ENCODE measurements around the gene DUSP22.

The DUSP22 gene

DNA sequence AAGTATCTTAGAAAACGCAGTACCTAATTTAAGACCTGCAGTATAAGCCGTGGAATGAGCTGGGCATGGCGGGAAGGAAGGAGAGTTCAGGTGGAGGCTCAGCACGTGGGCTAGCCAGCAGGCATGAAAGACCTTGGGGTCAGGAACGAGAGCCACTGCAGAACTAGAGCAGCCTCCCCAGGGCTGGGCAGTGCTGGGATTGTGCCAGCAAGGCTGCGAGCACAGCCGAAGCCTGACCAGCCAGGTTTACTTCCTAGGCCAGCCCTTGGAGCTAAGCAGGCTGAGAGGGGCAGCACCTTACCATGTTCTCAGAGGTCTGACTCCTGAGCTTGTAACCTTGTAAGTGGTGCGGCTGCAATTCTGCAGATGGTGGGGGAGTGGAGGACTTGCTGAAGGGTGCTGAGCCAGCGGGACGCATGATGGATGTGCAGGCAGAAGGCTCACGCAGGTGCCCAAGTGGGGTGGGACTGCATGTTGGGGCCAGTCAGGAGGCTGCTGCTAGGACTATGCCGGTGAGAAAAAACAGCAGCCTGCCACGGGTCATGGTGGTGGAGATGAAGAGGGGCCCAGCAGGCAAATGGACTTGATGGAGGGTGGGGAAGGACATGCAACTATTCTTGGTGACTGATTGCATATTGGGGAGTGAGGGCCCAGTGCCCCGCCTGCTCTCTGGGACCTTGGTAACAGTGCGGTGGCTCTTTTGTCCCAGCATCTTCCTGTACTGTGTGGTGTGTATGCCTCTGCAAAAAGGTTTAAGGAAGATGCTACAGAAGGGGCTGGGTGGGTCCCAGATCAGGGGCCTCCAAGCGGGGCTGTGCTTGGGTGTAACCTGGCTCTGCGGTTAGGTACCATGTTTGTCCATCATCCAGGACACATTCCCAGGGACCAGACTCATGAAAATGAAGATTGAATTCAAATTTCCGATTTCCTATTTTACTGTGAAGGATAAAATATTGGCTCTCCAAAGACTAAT lies 61.6 kb downstream of the DUSP22 start:
- DNase-seq: no peak
- in situ Hi-C loops (cut with HindIII; ENCODE audit: low pct_ligation_motif_present, low pct_unique_long_range_greater_than_20kb, low sequenced_read_pairs): no loop called here

DNA sequence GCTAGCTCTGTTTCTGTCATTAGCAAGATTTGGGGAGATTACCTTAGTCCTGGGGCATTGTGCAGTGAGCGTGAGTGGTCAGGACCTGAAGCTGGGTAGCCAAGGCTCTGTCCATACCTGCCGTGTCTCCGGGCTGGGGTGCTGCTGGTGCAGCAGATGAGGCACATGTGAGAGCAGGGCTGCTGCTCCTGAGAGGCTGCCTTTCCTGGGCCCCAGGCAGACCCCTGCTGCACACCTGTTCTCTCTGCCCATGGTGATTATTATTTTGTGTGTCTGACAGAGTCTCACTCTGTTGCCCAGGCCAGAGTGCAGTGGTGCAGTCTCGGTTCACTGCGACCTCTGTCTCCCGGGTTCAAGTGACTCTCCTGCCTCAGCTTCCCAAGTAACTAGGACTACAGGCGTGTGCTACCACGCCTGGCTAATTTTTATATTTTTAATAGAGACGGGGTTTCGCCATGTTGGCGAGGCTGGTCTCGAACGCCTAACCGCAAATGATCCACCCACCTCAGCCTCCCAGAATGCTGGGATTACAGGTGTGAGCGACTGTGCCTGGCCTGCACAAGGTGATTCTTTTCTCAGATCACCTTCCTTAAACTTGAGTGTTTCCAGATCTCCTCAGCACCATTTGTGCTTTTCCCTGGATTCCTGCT lies 62.5 kb downstream of the DUSP22 start:
- no peak for DNase-seq
- in situ Hi-C loops (cut with HindIII; ENCODE audit: low pct_ligation_motif_present, low pct_unique_long_range_greater_than_20kb, low sequenced_read_pairs): no loop called here

DNA sequence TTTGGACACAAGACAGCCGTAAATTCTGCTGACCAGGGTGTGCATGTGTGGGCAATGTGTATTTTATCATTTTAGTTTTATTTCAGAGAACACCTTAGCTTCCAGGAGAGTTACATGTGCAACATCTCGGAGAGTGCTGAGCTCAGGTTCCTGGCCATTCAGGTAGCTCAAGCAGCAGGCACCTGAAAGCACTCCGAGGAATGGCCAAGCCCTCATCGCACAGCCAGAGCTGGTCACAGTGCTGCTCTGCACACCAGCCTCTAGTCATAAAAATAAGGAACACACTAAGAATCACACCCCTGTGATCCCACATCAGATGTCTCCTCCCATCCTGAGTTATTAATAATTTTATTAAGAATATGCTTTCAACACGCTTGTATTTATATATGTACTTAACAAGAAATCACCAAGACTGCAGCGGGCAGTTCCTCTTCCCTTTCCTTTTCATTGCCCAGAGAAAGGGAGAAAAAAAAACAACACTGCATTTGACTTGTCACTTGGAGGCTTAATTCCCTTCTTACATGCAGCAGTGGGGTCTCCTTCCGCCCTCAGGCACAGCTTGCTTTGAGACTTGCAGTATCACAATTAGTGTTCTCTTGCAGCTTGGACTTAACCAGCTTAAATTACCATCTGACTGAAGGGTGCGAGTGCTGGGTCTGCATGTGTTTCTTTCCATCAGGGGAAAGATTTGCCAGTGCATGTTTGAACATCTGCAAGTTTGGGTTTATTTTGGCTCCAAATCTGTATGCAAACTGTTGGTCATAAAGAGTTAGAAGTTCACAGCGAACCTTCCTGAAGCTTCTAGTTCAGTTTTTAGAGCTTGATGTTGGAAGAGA lies 63.3 kb downstream of the DUSP22 start:
- in situ Hi-C loops (cut with HindIII; ENCODE audit: low pct_ligation_motif_present, low pct_unique_long_range_greater_than_20kb, low sequenced_read_pairs): no loop called here
- no peak for DNase-seq

DNA sequence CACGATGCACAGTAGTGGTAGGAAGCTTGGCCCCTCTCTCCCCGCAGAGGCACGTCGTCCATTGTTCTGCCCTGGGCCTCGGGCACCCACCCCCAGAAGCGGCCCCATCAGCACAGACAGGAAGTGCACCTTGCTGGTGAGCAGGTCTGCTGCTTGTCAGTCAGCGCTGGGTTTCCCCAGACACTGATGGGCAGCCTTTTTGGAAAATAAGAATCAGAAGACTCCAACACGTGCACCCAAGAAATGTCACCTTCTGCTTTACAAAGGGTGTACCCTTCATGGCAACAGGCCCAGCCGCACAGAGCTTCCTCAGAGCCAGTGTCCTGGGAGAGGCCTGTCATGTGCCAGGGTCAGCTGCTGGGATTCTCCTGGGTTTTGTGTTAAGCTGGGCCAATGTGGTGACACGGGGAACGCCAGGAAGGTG lies 64.6 kb downstream of the DUSP22 start:
- no peak for DNase-seq
- in situ Hi-C loops (cut with HindIII; ENCODE audit: low pct_ligation_motif_present, low pct_unique_long_range_greater_than_20kb, low sequenced_read_pairs): no loop called here

DNA sequence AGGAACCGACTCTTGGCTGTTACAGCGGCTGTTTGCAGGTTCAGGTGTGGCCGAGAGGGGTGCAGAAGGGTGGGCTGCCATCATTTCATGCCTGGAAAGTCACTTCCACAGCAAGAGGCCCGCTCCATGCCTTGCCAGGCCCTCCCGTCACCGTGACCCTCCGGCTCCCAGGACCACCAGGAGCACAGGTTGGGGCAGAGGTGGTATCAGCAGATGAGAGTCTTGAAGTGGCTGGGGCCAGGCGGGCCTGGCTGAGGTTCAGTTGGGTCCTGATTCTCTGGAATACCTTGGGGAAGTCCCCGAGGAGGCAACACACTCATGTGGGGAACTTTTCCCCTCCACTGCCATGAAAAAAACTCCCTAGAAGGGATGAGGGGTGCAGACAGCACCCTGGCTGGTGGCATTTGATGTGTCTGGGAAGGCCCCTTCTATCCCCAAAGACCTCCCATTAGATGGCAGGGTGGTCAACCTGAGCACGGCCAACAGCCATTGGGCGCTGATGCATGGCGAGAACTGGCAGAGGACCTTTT lies 65.0 kb downstream of the DUSP22 start:
- in situ Hi-C loops (cut with HindIII; ENCODE audit: low pct_ligation_motif_present, low pct_unique_long_range_greater_than_20kb, low sequenced_read_pairs): no loop called here
- no peak for DNase-seq

DNA sequence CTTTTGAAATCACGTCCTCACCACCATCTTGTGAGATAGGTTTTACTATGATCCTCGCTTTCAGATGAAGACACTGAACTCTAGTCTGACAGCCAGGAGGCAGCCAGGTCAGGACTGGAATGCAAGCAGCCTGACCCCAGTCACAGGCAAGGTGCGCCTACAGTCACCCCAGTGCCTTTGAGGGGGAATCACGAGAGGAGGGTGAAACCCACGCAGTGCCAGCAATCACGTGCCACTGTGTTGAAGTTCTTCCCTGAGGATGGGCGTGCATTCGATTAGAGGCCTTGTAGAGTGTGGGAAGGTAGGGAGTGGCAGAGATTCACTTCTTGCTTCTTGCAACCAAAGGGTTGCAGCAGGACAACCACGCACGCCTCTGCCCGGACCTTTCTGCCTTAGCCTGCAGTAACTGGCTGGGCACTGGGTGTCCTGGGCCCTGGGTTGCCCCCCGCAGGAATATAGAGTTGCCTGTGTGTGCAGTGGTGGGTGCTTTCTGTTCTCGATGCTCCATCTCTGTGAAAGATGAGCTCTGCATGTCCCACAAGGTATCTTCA lies 65.6 kb downstream of the DUSP22 start:
- in situ Hi-C loops (cut with HindIII; ENCODE audit: low pct_ligation_motif_present, low pct_unique_long_range_greater_than_20kb, low sequenced_read_pairs): no loop called here
- no peak for DNase-seq

- no peak for DNase-seq
- in situ Hi-C loops (cut with HindIII; ENCODE audit: low pct_ligation_motif_present, low pct_unique_long_range_greater_than_20kb, low sequenced_read_pairs): no loop called here
Observed at GRCh38 chr6:358432-358831, 66.1 kb downstream of the DUSP22 start.

DNA sequence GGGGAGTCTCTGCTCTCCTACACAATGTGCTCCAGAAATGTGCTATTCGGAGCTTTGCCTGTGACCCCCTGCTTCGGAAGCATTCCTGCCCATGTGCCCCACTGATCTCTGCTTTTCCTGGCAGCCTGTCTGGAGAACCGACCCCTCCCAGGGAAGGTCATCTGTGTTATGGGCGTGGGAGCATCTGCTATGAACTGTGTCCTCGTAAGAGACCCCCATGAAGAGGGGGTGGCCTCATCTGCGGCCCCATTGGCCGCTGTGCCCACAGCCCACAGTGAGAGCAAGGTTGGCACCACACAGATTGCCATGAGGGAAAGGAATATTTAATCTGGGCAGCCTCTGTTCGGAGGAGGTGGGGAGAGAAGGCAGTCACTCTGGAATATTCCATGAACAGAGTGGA lies 66.6 kb downstream of the DUSP22 start:
- in situ Hi-C loops (cut with HindIII; ENCODE audit: low pct_ligation_motif_present, low pct_unique_long_range_greater_than_20kb, low sequenced_read_pairs): no loop called here
- no peak for DNase-seq

DNA sequence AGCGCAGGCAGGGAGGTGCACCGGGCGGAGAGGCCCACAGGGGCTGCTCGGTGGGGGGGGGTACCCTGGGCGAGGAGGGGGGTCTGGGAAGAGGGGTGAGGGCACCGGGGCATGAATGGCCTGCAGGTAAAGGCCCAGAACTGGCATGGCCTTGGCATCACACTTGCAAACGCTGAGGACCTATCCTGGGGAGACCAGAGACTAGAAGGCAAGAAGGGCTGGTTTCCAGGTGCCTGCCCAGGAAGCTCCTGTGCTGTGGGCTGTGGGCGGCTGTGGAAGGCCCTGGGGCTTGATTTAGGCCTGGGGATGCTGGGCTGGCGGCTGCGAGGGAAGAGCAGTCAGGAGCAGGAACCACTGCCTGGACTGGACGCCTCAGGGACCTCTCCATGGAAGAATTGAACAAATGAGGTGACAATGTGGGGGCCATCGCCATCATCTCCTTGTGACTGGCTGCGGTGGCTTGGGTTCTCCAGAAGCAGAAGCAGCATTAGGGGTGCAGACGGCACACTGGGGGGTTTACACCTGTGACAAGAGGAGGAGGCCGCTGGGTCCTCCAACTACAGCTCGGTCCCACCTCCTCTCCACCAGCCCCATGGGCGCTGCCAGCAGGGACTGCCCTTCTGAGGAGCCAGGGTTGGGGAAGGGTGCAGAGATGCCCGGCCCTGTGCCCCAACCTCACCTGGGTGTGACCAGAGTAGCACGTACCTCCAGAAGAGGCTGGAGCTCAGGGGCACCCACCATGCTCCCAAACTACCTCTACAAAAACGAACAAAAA lies 67.2 kb downstream of the DUSP22 start:
- in situ Hi-C loops (cut with HindIII; ENCODE audit: low pct_ligation_motif_present, low pct_unique_long_range_greater_than_20kb, low sequenced_read_pairs): no loop called here

DNA sequence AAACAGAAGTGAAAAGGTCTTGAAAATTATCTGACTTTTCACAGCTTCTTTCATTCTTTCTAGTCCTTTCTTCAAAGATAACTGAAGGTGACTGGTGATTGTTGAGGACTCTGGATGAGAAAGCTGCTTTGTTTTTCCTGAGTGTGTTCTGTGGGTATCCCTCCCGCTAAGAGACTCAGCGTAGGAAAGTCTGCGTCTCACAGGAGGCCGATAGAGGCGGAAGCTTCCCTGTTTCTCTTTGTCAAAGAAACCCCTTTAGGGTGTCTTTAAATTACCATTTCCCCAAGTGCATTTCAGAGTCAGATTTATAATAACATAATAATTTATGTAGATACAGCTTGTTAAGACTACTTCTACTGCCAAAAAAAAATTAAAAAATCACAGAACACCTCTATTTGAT lies 68.1 kb downstream of the DUSP22 start:
- no peak for DNase-seq
- in situ Hi-C loops (cut with HindIII; ENCODE audit: low pct_ligation_motif_present, low pct_unique_long_range_greater_than_20kb, low sequenced_read_pairs): no loop called here

More for the DNA sequence above, 67.2 kb downstream of the DUSP22 start:
- no peak for DNase-seq

GRCh38 chr6:360764-361373 lies 68.6 kb downstream of the DUSP22 start:
- in situ Hi-C loops (cut with HindIII; ENCODE audit: low pct_ligation_motif_present, low pct_unique_long_range_greater_than_20kb, low sequenced_read_pairs): no loop called here
- no peak for DNase-seq

GRCh38 chr6:361411-362132 lies 69.3 kb downstream of the DUSP22 start:
- in situ Hi-C loops (cut with HindIII; ENCODE audit: low pct_ligation_motif_present, low pct_unique_long_range_greater_than_20kb, low sequenced_read_pairs): no loop called here
- no peak for DNase-seq

GRCh38 chr6:362231-362923 lies 70.1 kb downstream of the DUSP22 start:
- DNase-seq: no peak
- in situ Hi-C loops (cut with HindIII; ENCODE audit: low pct_ligation_motif_present, low pct_unique_long_range_greater_than_20kb, low sequenced_read_pairs): no loop called here

GRCh38 chr6:362924-363249 lies 70.6 kb downstream of the DUSP22 start:
- in situ Hi-C loops (cut with HindIII; ENCODE audit: low pct_ligation_motif_present, low pct_unique_long_range_greater_than_20kb, low sequenced_read_pairs): no loop called here
- no peak for DNase-seq

- in situ Hi-C loops (cut with HindIII; ENCODE audit: low pct_ligation_motif_present, low pct_unique_long_range_greater_than_20kb, low sequenced_read_pairs): no loop called here
- no peak for DNase-seq
Observed at GRCh38 chr6:363291-363690, 71.0 kb downstream of the DUSP22 start.

- in situ Hi-C loops (cut with HindIII; ENCODE audit: low pct_ligation_motif_present, low pct_unique_long_range_greater_than_20kb, low sequenced_read_pairs): no loop called here
- no peak for DNase-seq
Observed at GRCh38 chr6:363909-364308, 71.6 kb downstream of the DUSP22 start.
